Breast epithelium (tissue), 3 donors: ENCODE data around the gene KAT8.

ENCODE experiments used
- CTCF ChIP-seq, 3 donors: fragments of 450-650 bp; IDR thresholded peaks; one replicate each; pipeline ENCODE4 v1.5.1; 2016 to 2017; ENCODE audit warnings: antibody characterized with exemption in 3 of 3, mild to moderate bottlenecking in 3 of 3, moderate library complexity in 3 of 3
- POLR2A ChIP-seq: fragments of 450-650 bp; IDR thresholded peaks from one replicate; pipeline ENCODE4 v1.6.1; 2016; ENCODE audit warnings: antibody characterized with exemption, mild to moderate bottlenecking, moderate library complexity

GRCh38 chr16:31130899-31131298 is 13.4 kb downstream of the KAT8 start:
- TF ChIP-seq CTCF (IDR thresholded peaks at IDR 0.05) (no peak), POLR2A (no peak)
